HepG2 (cell line): Measurements from ENCODE around the gene ATP9B. TPM values are rescaled to one million over a fixed set of nuclear protein-coding genes. Genes with fewer than 3 reads are reported as not detected.

Experiments
- ATF7 ChIP-seq, 2 experiments: fragments of 450-650 bp in 1 of 2; sonication (generic) in 1 of 2; formaldehyde crosslinking in 1 of 2; IDR thresholded peaks; 2 replicates each; pipeline versions ENCODE4 v1.4.0 to v1.6.1; 2016 to 2020; ENCODE audit warnings: antibody characterized with exemption in 1 of 2, mild to moderate bottlenecking in 1 of 2, missing genetic modification reagents in 1 of 2
- BCL6 ChIP-seq: IDR thresholded peaks from 2 replicates; pipeline ENCODE4 v1.6.1; 2016; ENCODE audit warnings: missing genetic modification reagents, missing compliant biosample characterization
- CHCHD3 ChIP-seq: sonication (generic); formaldehyde crosslinking; IDR thresholded peaks from 2 replicates; pipeline ENCODE4 v1.8.0; 2022; ENCODE audit warnings: mild to moderate bottlenecking, missing genetic modification reagents, moderate library complexity
- CREB1 ChIP-seq, 2 experiments: fragments of 450-650 bp in 1 of 2; IDR thresholded peaks; 2 replicates each; pipeline ENCODE4 v1.6.1; 2016 to 2017; ENCODE audit warnings: control low read depth in 1 of 2, mild to moderate bottlenecking in 1 of 2, missing compliant biosample characterization in 1 of 2, missing genetic modification characterization in 1 of 2
- EP300 ChIP-seq, 3 experiments: sonication (generic) in 1 of 3; formaldehyde crosslinking in 1 of 3; IDR thresholded peaks; 2 replicates each; pipeline versions ENCODE4 v1.5.1 to v1.6.1; 2011 to 2020; ENCODE audit warnings: low read depth in 2 of 3, low read length in 2 of 3, borderline replicate concordance in 1 of 3, improper control_type of control experiment in 1 of 3, mild to moderate bottlenecking in 1 of 3, missing genetic modification reagents in 1 of 3, moderate library complexity in 1 of 3
- MZF1 ChIP-seq: sonication (generic); formaldehyde crosslinking; IDR thresholded peaks from 2 replicates; pipeline ENCODE4 v1.8.1; 2023; ENCODE audit warnings: mild to moderate bottlenecking, missing genetic modification reagents, borderline replicate concordance
- NFAT5 ChIP-seq: sonication (generic); formaldehyde crosslinking; IDR thresholded peaks from 2 replicates; pipeline ENCODE4 v1.4.0; 2020; ENCODE audit warnings: missing genetic modification reagents
- PBX3 ChIP-seq: sonication (generic); formaldehyde crosslinking; IDR thresholded peaks from 2 replicates; pipeline ENCODE4 v1.8.1; 2023; ENCODE audit warnings: missing genetic modification reagents, inconsistent platforms, borderline replicate concordance
- RFX5 ChIP-seq: IDR thresholded peaks from 2 replicates; pipeline ENCODE4 v1.6.1; 2011; ENCODE audit warnings: low read depth, low read length, improper control_type of control experiment
- ZBTB25 ChIP-seq: IDR thresholded peaks from 2 replicates; pipeline ENCODE4 v1.6.1; 2018; ENCODE audit warnings: missing genetic modification reagents
- ZBTB4 ChIP-seq: sonication (generic); formaldehyde crosslinking; IDR thresholded peaks from 2 replicates; pipeline ENCODE4 v1.4.0; 2020; ENCODE audit warnings: missing genetic modification reagents, mild to moderate bottlenecking, borderline replicate concordance
- ZNF292 ChIP-seq: sonication (generic); formaldehyde crosslinking; IDR thresholded peaks from 2 replicates; pipeline ENCODE4 v1.8.1; 2022; ENCODE audit warnings: mild to moderate bottlenecking, low read depth, missing genetic modification reagents, borderline replicate concordance
- ZNF619 ChIP-seq: sonication (generic); formaldehyde crosslinking; IDR thresholded peaks from 2 replicates; pipeline ENCODE4 v1.4.0; 2020; ENCODE audit warnings: mild to moderate bottlenecking, missing genetic modification reagents
- ZNF660 ChIP-seq: sonication (generic); formaldehyde crosslinking; IDR thresholded peaks from 2 replicates; pipeline ENCODE4 v1.5.1; 2020; ENCODE audit warnings: mild to moderate bottlenecking, low read depth, missing genetic modification reagents, borderline replicate concordance
- ZNF768 ChIP-seq: sonication (generic); formaldehyde crosslinking; IDR thresholded peaks from 2 replicates; pipeline ENCODE4 v1.4.0; 2020; ENCODE audit warnings: missing genetic modification reagents
- ZNF775 ChIP-seq: sonication (generic); formaldehyde crosslinking; IDR thresholded peaks from 2 replicates; pipeline ENCODE4 v1.4.0; 2020; ENCODE audit warnings: missing genetic modification reagents, mild to moderate bottlenecking, moderate library complexity, borderline replicate concordance
- polyA plus RNA-seq, 8 experiments: library from polyadenylated mRNA; depleted of rRNA in 3 of 8; stranded (reverse) in 7 of 8; unstranded in 1 of 8; fragments of >200 nt; fragmentation: Illumina TruSeq in 4 of 8; extraction: Trizol in 4 of 8; gene quantifications; 2 replicates each; pipeline versions ENCODE4 v1.2.1 to v1.2.3, GENCODE V29; 2011 to 2016; ENCODE audit warnings: low read depth in 4 of 8, missing spikeins in 1 of 8, mixed read lengths in 1 of 8; ENCODE audit not compliant: insufficient read depth in 1 of 8
- total RNA-seq, 5 experiments: library from RNA; depleted of rRNA; stranded (reverse); fragments of >200 nt; fragmentation: Illumina TruSeq; extraction: Trizol; gene quantifications; 2 replicates each; pipeline ENCODE4 v1.2.3, GENCODE V29; 2016; ENCODE audit warnings: low read depth in 1 of 5

The ATP9B gene
- total and polyA plus RNA-seq, 2 of the 13 experiments (the other 11 are each of a cell fraction or from before 2014, with no cell fraction given) = 10.8 to 11.3 TPM

- TF ChIP-seq ZBTB4 (no peak), ZNF292 (CRISPR knock-in tag) (no peak), NFAT5 (CRISPR knock-in tag) (0 out of 2 replicates have a peak, but pooled peaks have one; percentile 32), CHCHD3 (no peak; the same call in 1 of the 2 replicates), MZF1 (no peak), ZNF768 (CRISPR knock-in tag) (no peak), PBX3 (CRISPR knock-in tag) (no peak), ATF7 (IDR thresholded peaks at IDR 0.05) (peak; percentile 99), ATF7 (CRISPR knock-in tag; IDR thresholded peaks at IDR 0.05) (peak; percentile 98), BCL6 (peak; percentile 36; the same call in 1 of the 2 replicates), CREB1 (IDR thresholded peaks at IDR 0.05) (peak; percentile 100), CREB1 (CRISPR knock-in tag; IDR thresholded peaks at IDR 0.05) (peak; percentile 98), ZNF660 (CRISPR knock-in tag) (no peak), RFX5 (0 out of 2 replicates have a peak, but pooled peaks have one; percentile 62), ZNF619 (CRISPR knock-in tag) (no peak), ZBTB25 (CRISPR knock-in tag) (no peak), EP300 (IDR thresholded peaks at IDR 0.05; ENCODE audit: low read depth in 2 of 2, low read length in 2 of 2) (peak in 1 of 2 experiments; percentile 26; a peak in 1 of 4 replicates), EP300 (CRISPR knock-in tag; IDR thresholded peaks at IDR 0.05; ENCODE audit: borderline replicate concordance) (no peak), ZNF775 (CRISPR knock-in tag) (no peak)
These were observed at the start of gene ATP9B (continued) for GRCh38 chr18:79068937-79069716.
